Activated CD4-positive, alpha-beta memory T cell treated with anti-CD3 and anti-CD28 coated beads for 36 hours (primary cell): ENCODE results near the gene PCBP4. TPM values are rescaled to one million over a fixed set of nuclear protein-coding genes. Genes with fewer than 3 reads are reported as not detected.
A peak's percentile ranks its signal among the peaks of the same experiment; 100 is the strongest.

Experiments
- CTCF ChIA-PET: fragments of 350-600 bp; sonication (Branson Sonifier 250); formaldehyde crosslinking; loops from one replicate; lab custom pipeline; 2021; ENCODE audit warnings: antibody characterized with exemption, inconsistent platforms; lab: Charles Lee
- POLR2A ChIA-PET: fragments of 350-600 bp; sonication (Branson Sonifier 250); formaldehyde crosslinking; loops from one replicate; lab custom pipeline; 2021; ENCODE audit warnings: antibody characterized with exemption; lab: Charles Lee
- DNase-seq: peaks from one replicate; pipeline ENCODE4 v3.0.0-alpha.2; 2020
- H3K27ac Mint-ChIP-seq: one replicate; pipeline ENCODE4 v1.8.0; 2021; ENCODE audit warnings: mixed read lengths
- H3K27me3 Mint-ChIP-seq: one replicate; pipeline ENCODE4 v1.8.0; 2021; ENCODE audit warnings: mixed read lengths
- H3K36me3 Mint-ChIP-seq: one replicate; pipeline ENCODE4 v1.8.0; 2021; ENCODE audit warnings: mixed read lengths
- H3K4me1 Mint-ChIP-seq: one replicate; pipeline ENCODE4 v1.8.0; 2021; ENCODE audit warnings: low read depth, mixed read lengths
- H3K4me3 Mint-ChIP-seq: one replicate; pipeline ENCODE4 v1.8.0; 2021; ENCODE audit warnings: mild to moderate bottlenecking, mixed read lengths
- H3K9me3 Mint-ChIP-seq: one replicate; pipeline ENCODE4 v1.8.0; 2021; ENCODE audit warnings: mixed read lengths
- intact Hi-C: fragments of 100-400 bp; cut with micrococcal nuclease; formaldehyde crosslinking; loops from one replicate; pipeline ENCODE4 v1.15.1; 2023
- total RNA-seq, 2 experiments: library from RNA; stranded (reverse); gene quantifications; one replicate each; pipeline ENCODE4 v1.2.3, GENCODE V29; 2021

The PCBP4 gene
- total RNA-seq, 2 experiments from 2014 or later: 17.3 to 19.3 TPM

DNA sequence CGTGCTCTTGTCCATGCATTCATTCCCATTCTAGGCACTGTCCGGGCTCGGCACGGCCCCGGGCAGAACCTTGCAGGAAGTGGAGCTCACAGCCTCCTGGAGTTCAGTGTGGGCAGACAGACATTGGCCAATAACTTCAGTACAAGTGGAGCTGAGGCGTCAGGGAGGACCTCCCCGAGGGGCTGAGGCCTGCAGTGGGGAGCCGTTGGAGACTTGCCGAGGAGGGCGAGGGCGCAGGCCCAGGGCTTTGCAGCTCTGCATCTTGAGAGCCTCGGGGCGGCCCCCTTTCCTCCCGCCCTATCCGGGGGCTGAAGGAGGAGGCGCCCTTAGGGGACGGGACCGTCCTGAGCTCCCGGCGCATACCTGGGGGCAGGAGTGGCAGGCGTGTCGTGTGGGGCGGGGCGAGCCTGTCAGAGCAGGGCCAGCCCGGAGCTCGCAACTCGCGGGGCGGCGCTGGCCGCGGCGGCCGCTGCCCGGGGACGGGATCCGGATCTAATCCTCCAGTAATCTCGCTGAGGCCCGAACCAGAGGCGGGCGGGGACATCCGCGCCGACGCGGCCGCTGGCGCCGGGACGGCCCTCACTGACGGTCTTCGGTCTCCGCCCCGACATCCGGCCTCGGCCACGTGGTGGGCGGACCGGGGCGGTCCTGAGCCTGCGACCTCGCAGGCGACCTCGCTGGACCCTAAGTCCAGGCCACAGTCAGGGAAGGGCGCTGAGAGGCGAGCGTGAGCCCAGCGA lies 15.8 kb upstream of the PCBP4 start, which contains the start of gene ACY1:
Gene ACY1, plus strand, starts transcription at position 698 of the 740 bp plus-strand sequence. CDS start 530 bp downstream, outside the sequence.
- Mint-ChIP-seq H3K4me3 (peak within 1 kb of the TSS; percentile 88), H3K27ac (peak within 1 kb of the TSS; percentile 88), H3K4me1 (peaks cover 28% of the 10 kb centered on the region), H3K27me3 (no peaks in the 10 kb centered on the region), H3K36me3 (no peaks in the 10 kb centered on the region), H3K9me3 (no peaks in the 10 kb centered on the region)
- intact Hi-C loops: loop anchor here (1.0 to 5.0 kb wide), 3 partner anchors 8 to 74 kb away; partner anchors contain the start of genes ABHD14A, DUSP7 and RPL29
- POLR2A ChIA-PET: interaction anchor here (0.6 to 3.2 kb wide), 10 partner anchors 9 to 171 kb away, joined by 3 to 45 read pairs (median 9); partner anchors contain the start of genes ABHD14A, ABHD14B, PARP3 and PCBP4
- peak; percentile 85 for DNase-seq
- CTCF ChIA-PET: interaction anchor here (0.8 to 4.0 kb wide), 16 partner anchors 9 to 237 kb away, joined by 3 to 55 read pairs (median 4); partner anchors contain the start of genes ABHD14A, ABHD14B, PARP3 and PCBP4

DNA sequence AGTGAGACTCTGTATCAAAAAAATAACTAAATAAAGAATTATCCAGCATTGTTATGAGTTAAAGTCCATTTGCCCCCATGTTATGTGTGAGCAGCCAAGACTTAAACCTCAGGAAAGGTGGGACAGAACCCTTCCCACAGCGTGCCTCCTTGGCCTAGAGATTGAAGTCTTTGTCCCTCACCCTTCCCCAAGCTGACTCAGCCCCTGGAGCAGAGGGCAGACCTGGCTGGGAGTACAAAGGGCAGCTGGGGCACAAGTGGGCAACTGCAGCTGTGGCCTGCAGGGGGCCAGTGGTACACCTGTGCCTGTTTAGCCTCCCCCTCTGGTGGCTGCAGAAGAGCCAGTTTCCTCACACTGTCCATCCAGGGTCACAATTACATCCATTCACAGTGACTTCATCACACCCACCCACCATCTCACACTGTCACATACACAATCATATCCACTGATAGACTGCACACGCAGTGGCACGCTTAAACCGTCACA lies 15.1 kb upstream of the PCBP4 start:
- peak; percentile 60 for DNase-seq
- CTCF ChIA-PET: interaction anchor here (0.6 to 4.0 kb wide), 14 partner anchors 8 to 238 kb away, joined by 3 to 55 read pairs (median 4); partner anchors contain the start of genes ABHD14A, ABHD14B, PARP3 and RPL29
- intact Hi-C loops: loop anchor here (5.0 kb wide), 1 partner anchor 75 kb away; the partner anchor contains the start of gene DUSP7

DNA sequence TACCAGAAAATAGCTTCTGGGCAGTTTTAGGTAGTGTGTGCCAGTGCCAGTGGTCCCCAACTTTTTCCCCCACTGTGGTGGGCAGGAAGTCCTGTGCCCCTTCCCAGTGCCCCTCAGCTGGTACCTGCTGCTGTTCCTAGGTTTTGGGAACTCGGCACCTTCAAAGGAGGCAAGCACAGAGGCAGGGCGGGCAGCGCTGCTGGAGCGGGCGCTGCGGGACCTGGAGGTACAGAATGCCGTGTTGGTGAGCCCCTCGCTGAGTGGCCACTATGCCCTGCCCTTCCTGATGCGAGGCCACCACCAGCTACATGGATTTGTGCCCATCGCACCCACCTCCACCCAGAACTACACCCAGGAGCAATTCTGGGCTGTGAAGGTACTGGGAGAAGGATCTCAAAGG lies 13.0 kb upstream of the PCBP4 start:
- Mint-ChIP-seq H3K9me3 (no peaks in the 10 kb centered on the region), H3K4me1 (peaks cover 45% of the 10 kb centered on the region), H3K27ac (no peak overlapping the region), H3K27me3 (no peaks in the 10 kb centered on the region), H3K4me3 (no peak overlapping the region), H3K36me3 (no peaks in the 10 kb centered on the region)
- ChIA-PET CTCF (no interaction called here), POLR2A (no interaction called here)
- intact Hi-C loops: loop anchor here (5.0 kb wide), 1 partner anchor 77 kb away; the partner anchor contains the start of gene DUSP7
- DNase-seq: no peak

More for the DNA sequence above, 15.1 kb upstream of the PCBP4 start:
- Mint-ChIP-seq H3K36me3 (no peaks in the 10 kb centered on the region), H3K9me3 (no peaks in the 10 kb centered on the region), H3K27ac (peak overlapping the region; percentile 88), H3K4me1 (peaks cover 29% of the 10 kb centered on the region), H3K27me3 (no peaks in the 10 kb centered on the region), H3K4me3 (peak overlapping the region; percentile 88)
- POLR2A ChIA-PET: interaction anchor here (0.6 to 3.2 kb wide), 9 partner anchors 8 to 47 kb away, joined by 3 to 45 read pairs (median 10); partner anchors contain the start of genes ABHD14A, ABHD14B, PARP3 and PCBP4

DNA sequence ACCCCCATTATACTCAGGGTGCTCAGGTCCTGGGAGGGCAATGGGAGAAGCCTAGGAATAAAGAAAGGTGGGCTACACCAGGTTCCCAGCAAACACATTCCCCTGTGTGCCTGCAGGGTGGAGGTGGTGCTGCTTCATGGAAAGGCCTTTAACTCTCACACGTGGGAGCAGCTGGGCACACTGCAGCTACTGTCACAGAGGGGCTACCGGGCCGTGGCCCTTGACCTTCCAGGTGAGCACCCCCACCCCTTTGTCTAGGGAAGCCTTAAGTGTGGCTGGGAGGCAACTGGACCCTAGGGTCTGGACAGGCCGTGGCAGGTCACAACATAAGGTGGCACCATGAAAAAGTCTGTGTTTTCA lies 10.9 kb upstream of the PCBP4 start:
- Mint-ChIP-seq H3K4me1 (peaks cover 37% of the 10 kb centered on the region), H3K27me3 (no peaks in the 10 kb centered on the region), H3K27ac (no peak overlapping the region), H3K9me3 (no peaks in the 10 kb centered on the region), H3K36me3 (peaks cover 2% of the 10 kb centered on the region), H3K4me3 (no peak overlapping the region)
- POLR2A ChIA-PET: no interaction called here
- CTCF ChIA-PET: no interaction called here
- DNase-seq: no peak
- intact Hi-C loops: loop anchor here (10.0 kb wide), 2 partner anchors 303 to 473 kb away; partner anchors contain the start of genes DCAF1 and TEX264

DNA sequence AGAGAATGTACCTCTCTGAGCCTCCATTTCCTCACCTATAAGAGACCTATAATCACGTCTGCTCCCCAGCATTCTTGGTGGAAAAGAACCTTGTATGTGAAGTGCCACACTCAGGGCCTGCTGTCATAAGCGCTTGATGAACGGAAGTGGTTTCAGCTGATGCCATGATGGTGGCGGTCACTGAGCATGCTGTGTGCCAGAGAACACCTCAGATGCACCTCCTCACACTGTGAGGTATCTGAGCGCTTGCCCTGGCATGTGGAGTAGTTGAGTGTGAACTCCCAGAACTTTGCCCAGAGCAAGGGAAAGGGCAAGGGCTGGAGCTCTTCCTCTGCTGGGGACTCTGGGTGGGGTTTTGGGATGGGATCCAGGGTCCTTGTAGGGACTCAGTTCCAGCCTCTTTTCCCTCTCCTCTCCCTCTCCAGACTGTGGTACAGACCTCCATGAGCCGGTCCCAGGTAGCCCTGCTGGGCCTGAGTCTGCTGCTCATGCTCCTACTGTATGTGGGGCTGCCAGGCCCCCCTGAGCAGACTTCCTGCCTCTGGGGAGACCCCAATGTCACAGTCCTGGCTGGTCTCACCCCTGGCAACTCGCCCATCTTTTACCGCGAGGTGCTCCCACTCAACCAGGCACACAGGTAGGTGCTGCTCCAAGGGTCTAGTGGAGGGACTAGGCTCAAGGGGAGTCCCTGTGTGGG lies 10.3 kb upstream of the PCBP4 start:
- no peaks in the 10 kb centered on the region for H3K27me3 Mint-ChIP-seq
- H3K27ac Mint-ChIP-seq: peak overlapping the region; percentile 38
- DNase-seq: peak; percentile 61
- ChIA-PET POLR2A (interaction anchor here (1.5 kb wide), 1 partner anchor 18 kb away, joined by 6 read pairs; the partner anchor contains the start of gene RPL29), CTCF (no interaction called here)
- peaks cover 2% of the 10 kb centered on the region for H3K36me3 Mint-ChIP-seq
- intact Hi-C loops: loop anchor here (10.0 kb wide), 2 partner anchors 303 to 473 kb away; partner anchors contain the start of genes DCAF1 and TEX264
- peaks cover 36% of the 10 kb centered on the region for H3K4me1 Mint-ChIP-seq
- H3K9me3 Mint-ChIP-seq: no peaks in the 10 kb centered on the region
- no peak overlapping the region for H3K4me3 Mint-ChIP-seq

DNA sequence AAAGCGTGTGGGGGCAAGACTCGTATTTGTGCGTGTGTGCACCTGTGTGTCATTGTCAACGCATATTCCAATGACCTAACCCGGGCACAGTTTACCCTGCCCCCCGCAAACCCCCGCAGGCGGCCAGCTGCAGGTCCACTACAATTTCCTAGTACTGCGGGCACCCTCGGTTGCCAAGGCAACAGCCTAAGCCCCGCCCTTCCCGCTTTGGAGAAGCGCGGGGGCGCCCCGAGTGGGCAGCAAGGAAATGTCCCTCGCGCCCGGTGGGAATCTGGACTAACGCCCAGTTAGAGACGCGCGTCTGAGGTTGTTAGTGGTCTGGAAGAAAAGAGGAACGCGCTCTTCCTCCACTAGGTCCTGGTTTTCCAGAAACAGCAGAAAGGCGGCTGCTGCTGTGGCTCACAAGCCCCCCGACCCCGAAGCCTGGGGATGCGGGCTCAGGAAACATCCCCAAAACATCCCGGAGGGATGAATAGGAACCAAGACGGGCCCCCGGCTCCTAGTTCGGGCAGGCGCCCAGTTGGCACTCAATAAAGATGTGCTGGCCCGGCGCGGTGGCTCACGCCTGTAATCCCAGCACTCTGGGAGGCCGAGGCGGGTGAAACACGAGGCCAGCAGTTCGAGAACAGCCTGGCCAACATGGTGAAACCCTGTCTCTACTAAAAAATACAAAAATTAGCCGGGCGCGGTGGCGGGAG lies 8.7 kb upstream of the PCBP4 start:
- intact Hi-C loops: loop anchor here (1.0 to 10.0 kb wide), 4 partner anchors 7 to 471 kb away; partner anchors contain the start of genes ACY1, DCAF1, RPL29 and TEX264
- ChIA-PET CTCF (interaction anchor here (3.2 kb wide), 1 partner anchor 11 kb away, joined by 18 read pairs; no protein-coding TSS in a partner anchor), POLR2A (interaction anchor here (1.5 kb wide), 1 partner anchor 20 kb away, joined by 6 read pairs; the partner anchor contains the start of gene RPL29)
- Mint-ChIP-seq H3K36me3 (peaks cover 2% of the 10 kb centered on the region), H3K4me1 (peaks cover 33% of the 10 kb centered on the region), H3K27ac (peak overlapping the region; percentile 30), H3K4me3 (peak overlapping the region; percentile 72), H3K27me3 (no peaks in the 10 kb centered on the region), H3K9me3 (no peaks in the 10 kb centered on the region)
- DNase-seq: peak; percentile 53

DNA sequence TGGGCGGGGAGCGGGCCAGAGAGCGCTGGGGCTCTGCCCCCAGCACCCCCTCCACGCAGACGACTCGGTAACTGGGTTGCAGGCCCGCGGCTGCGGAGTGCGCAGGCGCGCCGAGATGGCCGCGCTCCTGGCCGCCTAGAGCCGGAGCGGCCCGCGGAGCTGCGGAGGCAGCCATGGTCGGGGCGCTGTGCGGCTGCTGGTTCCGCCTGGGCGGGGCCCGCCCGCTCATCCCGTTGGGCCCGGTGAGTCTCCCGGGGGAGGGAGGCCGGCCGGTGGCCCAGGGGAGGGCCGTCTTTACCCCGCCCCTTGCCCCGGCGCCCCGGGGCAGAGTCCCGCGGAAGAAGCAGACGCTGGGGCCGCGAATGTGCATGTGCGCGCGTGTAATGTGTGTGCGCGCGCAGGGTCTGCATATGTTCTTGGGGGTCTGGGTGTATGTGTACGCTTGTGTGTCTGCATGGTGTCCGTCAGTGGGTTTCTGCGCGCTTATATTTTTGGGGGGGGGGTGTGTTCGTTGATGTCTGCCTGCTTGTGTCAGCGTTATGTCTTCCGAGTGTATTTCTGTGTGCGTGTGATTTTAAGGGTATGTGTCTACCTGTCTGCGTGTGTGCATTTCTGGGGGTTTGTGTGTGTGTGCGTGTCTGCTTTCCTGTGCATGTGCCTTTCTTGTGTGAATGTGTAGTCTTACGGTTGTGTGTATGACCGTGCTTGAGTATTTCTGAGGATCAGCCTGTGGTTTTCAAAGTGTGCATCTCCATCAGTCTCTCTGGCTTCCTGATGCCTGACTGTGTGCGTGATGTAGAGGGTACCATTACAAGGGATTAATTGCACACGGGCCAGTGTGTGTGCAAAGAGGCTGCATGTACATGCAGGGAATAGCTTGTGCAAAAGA lies 8.0 kb upstream of the PCBP4 start, which contains the start of gene ABHD14A:
Gene ABHD14A, plus strand, starts transcription at position 102 of the 889 bp plus-strand sequence. Its CDS starts 72 bp downstream, at position 174.
- Mint-ChIP-seq H3K4me1 (peaks cover 36% of the 10 kb centered on the region), H3K4me3 (peak within 1 kb of the TSS; percentile 99), H3K27me3 (no peaks in the 10 kb centered on the region), H3K27ac (peak within 1 kb of the TSS; percentile 97), H3K9me3 (no peaks in the 10 kb centered on the region), H3K36me3 (peaks cover 2% of the 10 kb centered on the region)
- peak; percentile 79 for DNase-seq
- intact Hi-C loops: loop anchor here (1.0 to 10.0 kb wide), 5 partner anchors 8 to 470 kb away; partner anchors contain the start of genes ACY1, DCAF1, PARP3 and RPL29
- POLR2A ChIA-PET: interaction anchor here (1.0 to 2.5 kb wide), 4 partner anchors 8 to 304 kb away, joined by 3 to 30 read pairs (median 12); partner anchors contain the start of genes ACY1, PARP3, RRP9 and WDR82
- CTCF ChIA-PET: interaction anchor here (0.6 to 4.0 kb wide), 9 partner anchors 8 to 147 kb away, joined by 3 to 64 read pairs (median 12); partner anchors contain the start of genes ACY1, DUSP7, PARP3 and RRP9

DNA sequence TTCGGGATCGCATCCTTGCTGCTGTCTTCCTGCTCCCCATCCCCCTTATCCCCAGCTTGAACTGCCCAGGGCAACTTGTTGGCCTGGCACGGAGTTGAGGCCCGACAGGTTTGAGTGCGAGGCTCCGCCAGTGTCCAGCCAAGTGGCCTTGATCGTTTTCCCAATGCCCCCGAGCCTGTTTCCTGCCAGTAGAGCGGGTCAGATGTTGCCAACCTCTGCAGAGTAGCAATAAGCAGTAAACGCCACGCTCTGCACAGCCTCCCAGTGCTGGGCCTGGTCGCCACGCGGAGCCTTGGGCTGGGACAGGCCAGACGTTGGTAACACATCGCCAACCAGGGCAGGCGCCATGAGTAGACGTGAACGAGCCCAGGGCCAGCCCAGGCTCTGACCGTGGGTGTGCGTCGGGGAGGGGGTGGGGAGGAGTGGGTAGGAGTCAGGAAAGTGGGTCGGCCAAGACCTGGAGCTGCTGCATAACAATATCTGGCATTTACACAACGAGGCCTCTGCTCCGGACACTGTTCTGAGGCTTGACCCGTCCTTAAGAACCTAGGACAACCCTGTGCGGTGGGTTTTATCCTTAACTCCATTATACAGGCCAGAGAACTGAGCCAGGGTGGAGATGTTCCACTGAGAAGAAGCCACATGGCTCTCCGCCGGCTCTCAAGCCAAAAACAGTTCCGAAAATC lies 7.2 kb upstream of the PCBP4 start:
- ChIA-PET POLR2A (interaction anchor here (0.9 to 2.5 kb wide), 9 partner anchors 9 to 313 kb away, joined by 3 to 30 read pairs (median 4); partner anchors contain the start of genes ACY1, GLYCTK, PARP3 and RPL29), CTCF (interaction anchor here (0.7 to 4.0 kb wide), 20 partner anchors 9 to 473 kb away, joined by 3 to 64 read pairs (median 6); partner anchors contain the start of genes ACY1, DUSP7, GPR62 and PARP3)
- H3K36me3 Mint-ChIP-seq: peaks cover 2% of the 10 kb centered on the region
- H3K4me3 Mint-ChIP-seq: peak overlapping the region; percentile 99
- peak overlapping the region; percentile 97 for H3K27ac Mint-ChIP-seq
- intact Hi-C loops: loop anchor here (1.0 to 10.0 kb wide), 4 partner anchors 20 to 470 kb away; partner anchors contain the start of genes DCAF1, PARP3, RPL29 and TEX264
- no peaks in the 10 kb centered on the region for H3K9me3 Mint-ChIP-seq
- peaks cover 36% of the 10 kb centered on the region for H3K4me1 Mint-ChIP-seq
- peak; percentile 44 for DNase-seq
- no peaks in the 10 kb centered on the region for H3K27me3 Mint-ChIP-seq

DNA sequence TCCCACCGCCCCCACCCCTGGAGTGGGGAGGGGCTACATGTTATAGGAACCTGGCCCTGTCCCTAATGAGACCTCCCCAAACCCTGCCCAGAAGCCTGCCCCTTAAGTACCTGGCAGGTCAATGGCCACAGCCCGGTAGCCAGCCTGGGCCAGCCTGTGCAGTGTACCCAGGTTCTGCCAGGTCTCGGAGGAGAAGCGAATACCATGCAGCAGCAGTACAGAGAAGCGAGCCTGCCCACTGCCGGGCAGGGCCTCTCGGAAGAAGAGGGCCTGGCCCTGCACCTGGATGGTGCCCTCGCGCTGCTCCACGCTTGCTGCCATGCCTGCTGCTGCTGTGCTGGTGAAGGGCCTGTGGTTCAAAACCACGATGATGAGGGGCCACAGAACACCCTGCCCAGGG lies 4.1 kb upstream of the PCBP4 start:
- intact Hi-C loops: loop anchor here (10.0 kb wide), 2 partner anchors 297 to 467 kb away; partner anchors contain the start of genes DCAF1 and TEX264

More for the DNA sequence above, 4.1 kb upstream of the PCBP4 start:
- CTCF ChIA-PET: interaction anchor here (4.0 kb wide), 1 partner anchor 29 kb away, joined by 64 read pairs; the partner anchor contains the start of genes PARP3 and RRP9
- Mint-ChIP-seq H3K27me3 (no peaks in the 10 kb centered on the region), H3K4me3 (no peak overlapping the region), H3K27ac (no peak overlapping the region), H3K9me3 (no peaks in the 10 kb centered on the region), H3K4me1 (peaks cover 33% of the 10 kb centered on the region), H3K36me3 (peaks cover 2% of the 10 kb centered on the region)
- POLR2A ChIA-PET: interaction anchor here (1.5 kb wide), 1 partner anchor 24 kb away, joined by 3 read pairs; the partner anchor contains the start of gene RPL29
- DNase-seq: no peak
